ENCODE results near the gene COMMD10. TPM values are rescaled to one million over a fixed set of nuclear protein-coding genes. Genes with fewer than 3 reads are reported as not detected.

The COMMD10 gene
- total and polyA plus RNA-seq, 2 donors (not counting 1 experiment from before 2014, with no cell fraction given) = 19.8 to 48.7 TPM

DNA sequence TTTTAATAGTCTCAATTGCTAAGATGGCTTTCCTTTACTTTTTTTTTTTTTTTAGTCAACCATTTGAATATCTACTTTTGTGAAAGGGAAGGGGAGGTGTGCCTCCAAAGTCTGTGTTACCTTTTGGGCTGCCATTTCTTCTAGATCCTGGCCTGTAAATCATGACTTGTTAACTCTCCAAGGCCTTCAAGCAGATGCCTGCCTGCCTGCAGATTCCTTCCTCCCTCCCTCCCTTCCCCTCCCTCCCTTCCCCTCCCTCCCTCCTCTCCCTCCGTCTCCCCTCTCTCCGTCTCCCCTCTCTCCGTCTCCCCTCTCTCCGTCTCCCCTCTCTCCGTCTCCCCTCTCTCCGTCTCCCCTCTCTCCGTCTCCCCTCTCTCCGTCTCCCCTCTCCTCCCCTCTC, 73.1 kb downstream of the COMMD10 start:
- H3K27me3 ChIP-seq (replicated peaks in 1 of 4; ENCODE audit: control extremely low read depth in 1 of 4, control insufficient read depth in 3 of 4, insufficient read depth in 4 of 4, low read length in 3 of 4) = no peaks in the 10 kb centered on the region
- no peak for ATAC-seq (ENCODE audit: low read depth)
- Mint-ChIP-seq H3K27me3 (no peaks in the 10 kb centered on the region), H3K27ac (no peak overlapping the region), H3K4me1 (peaks cover 13% of the 10 kb centered on the region), H3K4me3 (no peak overlapping the region), H3K9me3 (ENCODE audit: insufficient read depth) (no peaks in the 10 kb centered on the region)
- WGBS (ENCODE audit: insufficient coverage) = no CpG with 5 or more reads among the region's 8 CpGs
- intact Hi-C loops (cut with micrococcal nuclease) = no loop called here
- ChIA-PET POLR2A (no interaction called here), CTCF (no interaction called here)
- H3K9me3 ChIP-seq (ENCODE audit: control extremely low read depth in 1 of 3, control insufficient read depth in 2 of 3, insufficient read depth in 1 of 3, low read length in 2 of 3) = no peaks in the 10 kb centered on the region
- no peak for DNase-seq
- H4K20me1 ChIP-seq (ENCODE audit: control insufficient read depth, insufficient read depth, low read length, poor library complexity, severe bottlenecking) = no peaks in the 10 kb centered on the region
- no peak overlapping the region for H2AFZ ChIP-seq (ENCODE audit: insufficient read depth, low read depth, low read length, poor library complexity, severe bottlenecking)
- H3K9ac ChIP-seq (ENCODE audit: low read length) = no peak overlapping the region
- no peaks in the 10 kb centered on the region for H3K4me1 ChIP-seq (ENCODE audit: control insufficient read depth in 2 of 2, insufficient read depth in 2 of 2, low read length in 2 of 2)
- H3K4me3 ChIP-seq (ENCODE audit: control extremely low read depth in 1 of 5, extremely low read depth in 1 of 5, insufficient read depth in 1 of 5, low read depth in 2 of 5, low read length in 4 of 5) = no peak overlapping the region
- TF ChIP-seq, protein P1, sequence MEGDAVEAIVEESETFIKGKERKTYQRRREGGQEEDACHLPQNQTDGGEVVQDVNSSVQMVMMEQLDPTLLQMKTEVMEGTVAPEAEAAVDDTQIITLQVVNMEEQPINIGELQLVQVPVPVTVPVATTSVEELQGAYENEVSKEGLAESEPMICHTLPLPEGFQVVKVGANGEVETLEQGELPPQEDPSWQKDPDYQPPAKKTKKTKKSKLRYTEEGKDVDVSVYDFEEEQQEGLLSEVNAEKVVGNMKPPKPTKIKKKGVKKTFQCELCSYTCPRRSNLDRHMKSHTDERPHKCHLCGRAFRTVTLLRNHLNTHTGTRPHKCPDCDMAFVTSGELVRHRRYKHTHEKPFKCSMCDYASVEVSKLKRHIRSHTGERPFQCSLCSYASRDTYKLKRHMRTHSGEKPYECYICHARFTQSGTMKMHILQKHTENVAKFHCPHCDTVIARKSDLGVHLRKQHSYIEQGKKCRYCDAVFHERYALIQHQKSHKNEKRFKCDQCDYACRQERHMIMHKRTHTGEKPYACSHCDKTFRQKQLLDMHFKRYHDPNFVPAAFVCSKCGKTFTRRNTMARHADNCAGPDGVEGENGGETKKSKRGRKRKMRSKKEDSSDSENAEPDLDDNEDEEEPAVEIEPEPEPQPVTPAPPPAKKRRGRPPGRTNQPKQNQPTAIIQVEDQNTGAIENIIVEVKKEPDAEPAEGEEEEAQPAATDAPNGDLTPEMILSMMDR (IDR thresholded peaks at IDR 0.05) = no peak
- TF ChIP-seq EZH2 (IDR thresholded peaks at IDR 0.05; ENCODE audit: borderline replicate concordance, insufficient read depth, low read depth, low read length, poor library complexity, severe bottlenecking) = no peak
- no peaks in the 10 kb centered on the region for H3K79me2 ChIP-seq (ENCODE audit: control insufficient read depth, insufficient read depth, low read length)
- H3K27ac ChIP-seq (ENCODE audit: low read length in 2 of 2) = no peak overlapping the region
- no peaks in the 10 kb centered on the region for H3K36me3 ChIP-seq (replicated peaks in 1 of 2; ENCODE audit: control extremely low read depth in 1 of 2, control insufficient read depth in 1 of 2, extremely low read depth in 1 of 2, insufficient read depth in 2 of 2, low read length in 1 of 2)
- H3K4me2 ChIP-seq (replicated peaks; ENCODE audit: low read depth, low read length, poor library complexity, severe bottlenecking) = no peak overlapping the region

DNA sequence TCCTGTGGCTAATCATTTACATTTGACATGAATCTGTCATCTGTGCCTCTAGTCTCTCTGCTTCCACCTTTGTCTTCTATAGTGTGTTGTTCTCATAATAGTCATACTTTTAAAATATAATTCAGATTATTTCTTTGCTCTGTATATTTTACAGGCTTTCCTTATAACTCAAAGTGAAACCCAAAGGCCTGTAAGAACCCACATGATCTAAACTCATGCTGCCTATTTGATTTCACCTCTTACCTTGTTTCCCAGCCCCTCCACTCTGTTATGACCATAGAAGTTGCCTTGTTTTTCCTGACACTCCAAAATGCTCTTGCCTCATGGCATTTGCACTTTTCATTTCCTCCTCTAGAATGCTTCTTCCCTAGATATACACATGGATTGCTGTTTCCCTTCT, 74.2 kb downstream of the COMMD10 start:
- Histone ChIP-seq H3K27ac (ENCODE audit: low read length in 2 of 2) (no peak overlapping the region), H3K27me3 (replicated peaks in 1 of 4; ENCODE audit: control extremely low read depth in 1 of 4, control insufficient read depth in 3 of 4, insufficient read depth in 4 of 4, low read length in 3 of 4) (no peaks in the 10 kb centered on the region), H3K4me2 (replicated peaks; ENCODE audit: low read depth, low read length, poor library complexity, severe bottlenecking) (no peak overlapping the region), H3K79me2 (ENCODE audit: control insufficient read depth, insufficient read depth, low read length) (no peaks in the 10 kb centered on the region), H3K4me3 (ENCODE audit: control extremely low read depth in 1 of 5, extremely low read depth in 1 of 5, insufficient read depth in 1 of 5, low read depth in 2 of 5, low read length in 4 of 5) (no peak overlapping the region), H3K9ac (ENCODE audit: low read length) (no peak overlapping the region), H3K36me3 (replicated peaks in 1 of 2; ENCODE audit: control extremely low read depth in 1 of 2, control insufficient read depth in 1 of 2, extremely low read depth in 1 of 2, insufficient read depth in 2 of 2, low read length in 1 of 2) (no peaks in the 10 kb centered on the region), H4K20me1 (ENCODE audit: control insufficient read depth, insufficient read depth, low read length, poor library complexity, severe bottlenecking) (no peaks in the 10 kb centered on the region), H3K9me3 (ENCODE audit: control extremely low read depth in 1 of 3, control insufficient read depth in 2 of 3, insufficient read depth in 1 of 3, low read length in 2 of 3) (no peaks in the 10 kb centered on the region), H2AFZ (ENCODE audit: insufficient read depth, low read depth, low read length, poor library complexity, severe bottlenecking) (no peak overlapping the region), H3K4me1 (ENCODE audit: control insufficient read depth in 2 of 2, insufficient read depth in 2 of 2, low read length in 2 of 2) (no peaks in the 10 kb centered on the region)
- no peaks in the 10 kb centered on the region for H3K9me3 Mint-ChIP-seq (ENCODE audit: insufficient read depth)
- ATAC-seq (ENCODE audit: low read depth) (no peak), DNase-seq (no peak)
- CTCF ChIA-PET = no interaction called here
- H3K4me1 Mint-ChIP-seq = peaks cover 13% of the 10 kb centered on the region
- no peak overlapping the region for H3K27ac Mint-ChIP-seq
- intact Hi-C loops (cut with micrococcal nuclease) = no loop called here
- POLR2A ChIA-PET = no interaction called here
- H3K27me3 Mint-ChIP-seq = no peaks in the 10 kb centered on the region
- H3K4me3 Mint-ChIP-seq = no peak overlapping the region
- TF ChIP-seq, protein P1 (IDR thresholded peaks at IDR 0.05) = no peak
- no peak for TF ChIP-seq EZH2 (IDR thresholded peaks at IDR 0.05; ENCODE audit: borderline replicate concordance, insufficient read depth, low read depth, low read length, poor library complexity, severe bottlenecking)
